GM10847 (cell line): Measurements from ENCODE around the gene TTF1.

Source experiments
- POLR2A ChIP-seq: IDR thresholded peaks from 2 replicates; pipeline ENCODE4 v1.6.1; 2011; ENCODE audit not compliant: insufficient read length; ENCODE audit errors: extremely low read depth

The TTF1 gene

DNA sequence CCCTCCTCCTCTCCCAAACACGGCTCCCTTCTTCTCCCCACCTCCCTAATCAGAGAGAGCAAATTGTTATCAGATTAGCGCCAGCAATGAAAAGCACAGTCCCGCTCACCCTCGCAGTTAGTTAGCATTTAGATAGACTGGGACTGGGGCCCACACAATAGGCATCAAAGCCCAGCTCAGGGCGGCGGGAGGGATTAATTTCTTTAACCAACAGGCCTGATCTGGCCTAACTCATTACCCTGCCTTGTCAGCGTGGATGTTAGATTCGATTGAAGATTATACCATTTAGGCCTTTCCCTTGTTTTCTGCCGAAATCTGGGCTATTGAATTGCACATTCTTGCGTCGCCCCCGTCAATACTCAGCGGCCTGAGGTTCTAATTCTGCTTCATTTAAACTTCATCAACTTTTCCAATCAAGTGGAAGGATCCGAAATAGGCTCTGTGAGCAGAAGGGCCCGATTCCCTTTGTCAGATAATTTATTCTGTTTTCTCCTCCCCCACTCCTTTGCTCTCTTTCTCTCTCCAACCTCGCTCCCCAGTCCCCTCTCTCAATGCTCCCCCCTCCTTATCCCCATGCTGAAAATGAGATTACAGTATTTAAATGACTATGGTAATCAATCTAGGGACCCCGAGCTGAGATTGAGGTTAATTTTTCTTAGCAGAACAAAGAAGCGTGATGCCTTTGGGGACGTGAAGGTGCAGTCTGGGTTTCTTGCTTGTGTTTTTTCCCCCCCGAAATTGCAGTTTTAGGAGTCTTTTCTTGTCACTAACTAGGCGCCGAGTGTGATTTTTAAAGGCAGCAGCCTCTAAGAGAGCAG is 18.4 kb upstream of the TTF1 start:
- no peak for TF ChIP-seq POLR2A

GRCh38 chr9:132423503-132423902 is 16.9 kb upstream of the TTF1 start:
- no peak for TF ChIP-seq POLR2A

GRCh38 chr9:132422574-132422973 is 15.9 kb upstream of the TTF1 start:
- TF ChIP-seq POLR2A, result no peak

DNA sequence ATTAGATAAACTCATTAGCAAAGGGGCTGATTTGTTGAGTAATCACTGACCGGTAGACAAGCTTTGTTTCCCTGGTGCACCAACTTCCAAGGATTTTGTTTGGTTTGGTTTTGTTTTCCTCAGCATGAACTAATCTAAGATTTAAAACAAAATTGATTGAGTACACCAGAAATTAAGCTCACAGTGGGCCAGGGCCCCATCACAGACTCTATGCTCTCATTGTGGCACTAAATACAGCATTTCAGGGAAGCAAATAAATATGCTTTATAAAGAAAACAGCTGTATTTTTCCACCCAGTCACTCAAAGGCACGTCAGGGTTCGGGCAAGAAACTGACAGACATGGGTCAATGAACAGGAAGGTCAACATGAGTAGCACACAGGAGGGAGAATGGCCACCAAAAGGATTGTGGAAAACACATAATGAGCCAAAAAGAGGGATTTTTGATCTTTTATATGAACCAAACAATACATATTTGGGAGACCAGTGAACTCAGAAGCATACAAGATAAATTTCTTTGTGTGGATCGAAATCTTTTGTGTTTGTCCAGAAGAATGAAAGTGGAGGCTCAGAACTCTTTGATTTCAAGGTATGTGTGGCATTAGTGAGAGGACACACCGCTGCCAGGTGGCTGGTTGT is 12.2 kb upstream of the TTF1 start:
- no peak for TF ChIP-seq POLR2A

DNA sequence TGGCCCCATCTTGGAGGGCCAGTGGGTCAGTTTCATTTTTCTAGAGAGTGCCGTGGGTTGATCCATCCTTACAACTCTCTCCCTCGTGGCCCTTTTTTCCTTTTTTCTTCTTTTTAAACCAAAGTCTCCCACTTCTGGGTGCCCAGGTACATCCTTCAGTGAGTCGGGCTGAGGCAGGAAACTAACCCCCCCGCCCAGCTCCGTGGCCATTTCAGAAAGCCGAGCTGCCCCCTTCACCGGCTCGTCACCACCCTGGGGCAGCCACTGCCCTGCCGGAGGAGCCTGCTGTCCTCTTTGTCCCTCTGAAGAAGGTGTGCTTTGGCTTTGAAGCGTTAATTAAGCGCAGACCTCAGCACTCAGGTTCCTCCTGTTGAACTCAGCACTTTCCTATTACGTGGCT is 8.5 kb upstream of the TTF1 start:
- no peak for TF ChIP-seq POLR2A

DNA sequence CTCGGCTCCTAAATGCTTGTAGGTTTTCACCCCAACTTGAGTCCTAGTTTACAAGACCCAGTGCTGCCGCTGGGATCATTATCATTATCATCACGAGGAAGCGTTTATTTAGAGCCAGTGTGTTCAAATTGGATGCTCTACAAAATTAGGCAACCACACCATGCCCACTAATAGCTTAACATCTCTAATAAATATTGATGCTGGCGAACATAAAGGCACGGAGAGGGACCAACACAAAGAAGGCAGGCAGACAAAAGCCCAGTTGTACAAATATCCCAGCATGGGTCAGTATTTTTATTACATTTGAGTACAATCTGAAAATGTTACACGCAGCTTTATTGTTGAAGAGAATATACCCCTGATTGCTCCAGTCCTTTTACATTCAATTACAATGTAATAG is 8.1 kb upstream of the TTF1 start:
- no peak for TF ChIP-seq POLR2A

- TF ChIP-seq POLR2A, result no peak
Measured at GRCh38 chr9:132413926-132414325, 7.3 kb upstream of the TTF1 start.

DNA sequence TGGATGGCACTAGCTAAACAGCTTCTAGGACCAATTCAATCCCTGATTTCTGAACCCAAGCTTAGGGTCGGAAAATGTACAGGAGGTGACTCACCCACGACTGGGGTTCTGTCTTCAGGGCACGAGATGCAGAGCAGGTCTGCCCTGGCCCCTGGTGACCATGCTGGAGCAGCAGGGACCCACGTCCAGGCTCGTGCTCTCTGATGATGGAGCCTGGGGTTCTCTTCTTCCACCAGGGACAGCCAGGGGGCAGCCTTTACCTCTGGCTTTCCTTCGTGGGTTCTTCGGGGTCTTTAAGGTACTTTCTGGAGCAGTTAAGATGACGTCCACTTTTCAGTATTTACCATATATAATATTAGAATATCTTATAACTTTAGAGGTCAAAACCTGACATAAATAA is 5.4 kb upstream of the TTF1 start:
- no peak for TF ChIP-seq POLR2A

DNA sequence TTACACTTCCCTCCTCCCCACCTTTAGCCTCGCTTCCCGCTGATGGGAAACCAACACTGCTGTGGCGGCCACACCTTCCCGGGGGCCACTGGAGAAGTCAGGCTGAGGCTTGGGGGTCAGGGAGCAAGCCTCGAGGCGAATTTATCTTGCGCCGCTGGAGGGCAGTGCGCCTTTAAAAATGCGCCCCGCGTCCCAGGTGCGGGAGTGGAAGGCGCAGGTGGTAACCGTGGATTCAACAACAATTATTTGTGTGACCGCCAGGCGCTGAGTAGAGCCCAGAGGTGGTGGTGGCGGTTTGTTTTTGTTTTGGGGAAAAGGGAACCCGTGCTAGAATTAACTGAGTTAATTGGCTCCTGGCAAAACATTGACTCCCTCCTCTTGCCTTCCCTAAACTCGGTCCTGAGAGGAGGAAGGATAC is 4.5 kb upstream of the TTF1 start:
- no peak for TF ChIP-seq POLR2A

GRCh38 chr9:132410642-132411041 is 4.0 kb upstream of the TTF1 start:
- no peak for TF ChIP-seq POLR2A

DNA sequence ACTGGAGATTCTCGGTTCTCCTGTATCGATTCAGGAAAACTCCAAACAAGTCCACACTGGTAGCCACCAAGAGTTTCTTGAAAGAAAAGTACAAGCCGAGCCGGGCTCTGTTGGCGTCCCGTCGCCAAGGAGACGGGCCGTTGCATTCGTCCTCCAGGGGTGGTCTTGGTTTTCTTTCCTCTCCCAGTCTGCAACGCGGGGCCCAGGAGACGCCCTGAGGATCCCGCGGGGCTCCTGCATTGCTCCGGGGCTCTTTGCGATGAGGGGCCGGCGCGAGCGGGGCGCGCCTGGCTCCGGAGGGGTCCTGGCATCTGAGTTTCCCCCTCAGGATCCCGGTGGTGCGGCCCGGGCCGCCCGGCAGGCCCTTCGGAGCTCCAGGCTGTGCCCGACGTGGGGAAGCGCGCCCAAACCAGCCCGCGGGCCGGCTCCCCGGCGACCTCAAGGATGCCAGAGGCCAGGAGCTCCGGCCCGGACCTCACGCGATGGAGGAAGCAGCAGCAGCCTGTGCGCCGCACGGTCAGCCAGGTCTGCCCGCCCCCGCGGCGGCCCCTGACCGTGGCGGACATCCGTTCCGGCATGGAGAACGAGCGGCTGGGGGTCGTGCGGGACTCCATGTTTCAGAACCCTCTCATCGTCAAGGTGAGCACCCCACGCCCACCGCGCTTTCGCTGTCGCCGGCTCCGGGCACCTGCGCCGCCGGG is 3.3 kb upstream of the TTF1 start, which contains the start of gene CFAP77:
Gene CFAP77 (plus strand): TSS at position 384 of the 701 bp plus-strand sequence. CDS start 61 bp downstream, at position 445.
- TF ChIP-seq POLR2A, result no peak

GRCh38 chr9:132408521-132408920 is 1.9 kb upstream of the TTF1 start:
- TF ChIP-seq POLR2A, result no peak

DNA sequence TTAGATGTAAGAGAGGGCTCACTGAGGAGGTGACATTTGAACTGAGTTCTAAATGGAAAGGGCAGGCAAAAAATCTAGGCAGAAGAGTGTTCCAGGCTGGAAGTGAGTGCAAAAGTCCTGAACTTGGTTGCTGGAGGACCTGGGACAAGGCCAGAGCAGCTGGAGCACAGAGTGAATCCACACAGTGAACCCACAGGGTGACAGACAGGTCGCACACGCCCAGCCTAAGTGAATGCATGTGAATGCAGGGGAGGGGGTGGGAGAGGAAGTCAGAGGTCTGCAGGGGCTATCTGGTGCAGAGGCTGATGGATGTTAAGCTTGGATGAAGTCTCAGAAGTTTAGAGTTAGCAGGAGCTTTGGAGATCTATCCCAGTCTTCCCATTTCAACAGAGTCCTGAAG is 556 bp upstream of the TTF1 start:
- TF ChIP-seq POLR2A, result no peak

DNA sequence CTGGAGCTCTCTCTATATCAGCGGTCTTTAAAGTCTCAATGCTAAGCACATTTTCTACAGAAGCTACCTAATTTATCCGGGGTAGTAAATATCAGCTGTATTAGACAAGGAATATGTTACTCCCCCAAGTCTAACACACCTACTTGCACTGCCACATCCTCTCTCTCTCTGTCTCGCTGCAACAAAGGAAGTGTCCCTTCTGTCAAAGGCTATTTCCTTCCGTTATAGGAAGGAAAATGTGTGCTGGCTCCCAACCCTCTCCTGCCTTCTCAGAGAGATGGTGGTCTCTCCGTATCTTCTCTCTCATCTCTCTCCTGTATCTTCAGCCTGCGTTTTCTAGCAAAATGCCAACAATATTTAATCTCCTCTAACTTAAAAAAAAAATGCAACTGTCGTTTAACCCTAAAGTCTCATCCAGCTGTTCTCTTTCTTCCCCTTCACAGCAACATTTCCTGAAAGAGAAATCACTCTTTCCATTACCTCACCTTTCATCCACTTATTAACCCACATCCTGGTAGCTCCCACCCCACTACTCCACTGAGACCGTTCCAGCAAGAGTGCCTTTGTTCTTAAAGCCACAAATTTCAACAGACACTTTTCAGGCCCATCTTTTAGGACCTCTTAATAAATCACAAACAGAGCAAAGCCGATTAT is 2.3 kb downstream of the TTF1 start:
- TF ChIP-seq POLR2A, result no peak

DNA sequence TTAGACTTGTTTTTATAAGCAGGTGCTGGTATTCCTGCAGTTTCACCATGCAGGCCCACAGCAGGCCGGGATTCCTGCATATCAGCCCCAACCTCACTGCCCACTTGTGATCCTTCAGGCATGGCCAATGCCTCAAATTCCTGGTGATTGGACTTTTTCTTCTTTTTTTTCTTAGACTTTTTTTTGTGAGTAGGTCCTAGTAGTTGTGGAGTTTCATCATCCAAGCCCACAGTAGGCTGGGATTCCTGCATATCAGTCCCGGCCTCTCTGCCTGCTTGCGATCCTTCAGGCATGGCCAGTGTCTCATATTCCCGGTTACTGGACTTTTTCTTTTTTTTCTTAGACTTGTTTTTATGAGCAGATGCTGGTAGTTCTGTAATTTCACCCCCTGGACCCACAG is 4.8 kb downstream of the TTF1 start:
- no peak for TF ChIP-seq POLR2A
